Measurements from ENCODE around the gene LY86. TPM values are rescaled to one million over a fixed set of nuclear protein-coding genes. Genes with fewer than 3 reads are reported as not detected.

The LY86 gene
- total RNA-seq, 1 donor from 2014 or later: not detected

DNA sequence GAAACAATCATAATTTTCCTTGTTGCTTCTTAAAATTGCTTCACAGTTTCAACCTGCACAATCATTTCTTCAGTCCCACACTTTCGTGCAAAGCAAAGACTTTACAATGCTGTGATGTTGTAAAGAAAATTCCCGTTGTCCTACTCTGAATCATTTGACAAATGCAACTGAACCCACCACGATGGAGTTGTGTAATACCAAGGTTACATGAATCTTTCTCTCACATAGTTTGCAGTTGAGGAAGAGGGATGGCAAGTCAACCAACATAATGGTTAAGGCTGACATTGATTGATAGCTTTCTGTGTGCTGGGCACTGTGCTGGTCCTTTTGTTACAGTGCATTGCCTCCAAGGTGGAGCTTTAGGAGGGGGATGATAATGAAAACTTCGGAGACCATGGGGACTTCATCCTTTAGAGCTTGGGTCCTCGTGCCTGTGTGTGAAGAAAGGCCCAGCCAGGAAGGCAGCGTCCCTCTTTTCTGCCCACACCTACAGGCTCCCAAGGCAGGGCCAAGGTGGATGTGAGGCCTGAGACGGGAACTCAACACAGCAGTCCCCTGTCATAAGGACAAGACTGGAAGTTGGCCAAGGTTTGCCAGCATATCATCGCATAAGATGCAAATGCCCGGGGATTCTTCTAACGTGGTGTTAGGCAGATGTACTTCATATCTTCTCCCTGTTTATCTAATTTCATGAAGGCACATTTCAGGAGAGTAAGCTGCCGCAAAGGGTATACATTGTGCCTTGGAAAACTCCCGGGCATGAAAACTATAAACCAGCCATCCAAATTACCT lies 96.9 kb downstream of the LY86 start:
- no peak for DNase-seq (ENCODE audit: low read depth)
- TF ChIP-seq, protein P1, sequence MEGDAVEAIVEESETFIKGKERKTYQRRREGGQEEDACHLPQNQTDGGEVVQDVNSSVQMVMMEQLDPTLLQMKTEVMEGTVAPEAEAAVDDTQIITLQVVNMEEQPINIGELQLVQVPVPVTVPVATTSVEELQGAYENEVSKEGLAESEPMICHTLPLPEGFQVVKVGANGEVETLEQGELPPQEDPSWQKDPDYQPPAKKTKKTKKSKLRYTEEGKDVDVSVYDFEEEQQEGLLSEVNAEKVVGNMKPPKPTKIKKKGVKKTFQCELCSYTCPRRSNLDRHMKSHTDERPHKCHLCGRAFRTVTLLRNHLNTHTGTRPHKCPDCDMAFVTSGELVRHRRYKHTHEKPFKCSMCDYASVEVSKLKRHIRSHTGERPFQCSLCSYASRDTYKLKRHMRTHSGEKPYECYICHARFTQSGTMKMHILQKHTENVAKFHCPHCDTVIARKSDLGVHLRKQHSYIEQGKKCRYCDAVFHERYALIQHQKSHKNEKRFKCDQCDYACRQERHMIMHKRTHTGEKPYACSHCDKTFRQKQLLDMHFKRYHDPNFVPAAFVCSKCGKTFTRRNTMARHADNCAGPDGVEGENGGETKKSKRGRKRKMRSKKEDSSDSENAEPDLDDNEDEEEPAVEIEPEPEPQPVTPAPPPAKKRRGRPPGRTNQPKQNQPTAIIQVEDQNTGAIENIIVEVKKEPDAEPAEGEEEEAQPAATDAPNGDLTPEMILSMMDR (IDR thresholded peaks at IDR 0.05; ENCODE audit: insufficient read depth, low read length, poor library complexity, severe bottlenecking): no peak
- no peaks in the 10 kb centered on the region for H3K36me3 ChIP-seq (ENCODE audit: control insufficient read depth, insufficient read depth, low read length)

DNA sequence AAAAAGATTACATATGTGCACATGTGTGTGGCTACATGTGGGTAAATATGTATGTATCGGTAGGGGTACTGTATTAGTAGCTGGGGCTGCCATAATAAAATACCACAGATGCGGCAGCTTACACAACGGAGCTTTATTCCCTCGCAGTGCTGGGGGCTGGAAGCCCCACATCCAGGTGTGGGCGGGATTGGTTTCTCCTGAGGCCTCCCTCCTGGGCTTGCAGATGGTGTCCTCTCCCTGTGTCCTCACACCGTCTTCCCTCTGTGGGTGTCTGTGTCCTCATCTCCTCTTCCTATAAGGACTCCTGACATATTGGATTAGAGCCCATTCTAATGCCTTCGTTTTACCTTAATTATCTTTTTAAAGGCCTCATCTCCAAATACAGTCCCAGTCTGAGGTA lies 97.7 kb downstream of the LY86 start:
- no peaks in the 10 kb centered on the region for H3K36me3 ChIP-seq (ENCODE audit: control insufficient read depth, insufficient read depth, low read length)
- H3K4me3 ChIP-seq (ENCODE audit: low read depth, low read length): no peak overlapping the region
- DNase-seq (ENCODE audit: low read depth): no peak
- H3K27me3 ChIP-seq (ENCODE audit: control insufficient read depth, insufficient read depth, low read length): no peaks in the 10 kb centered on the region
- TF ChIP-seq, protein P1 (IDR thresholded peaks at IDR 0.05; ENCODE audit: insufficient read depth, low read length, poor library complexity, severe bottlenecking): no peak

More for the DNA sequence above, 96.9 kb downstream of the LY86 start:
- no peak overlapping the region for H3K4me3 ChIP-seq (ENCODE audit: low read depth, low read length)
- no peaks in the 10 kb centered on the region for H3K27me3 ChIP-seq (ENCODE audit: control insufficient read depth, insufficient read depth, low read length)

DNA sequence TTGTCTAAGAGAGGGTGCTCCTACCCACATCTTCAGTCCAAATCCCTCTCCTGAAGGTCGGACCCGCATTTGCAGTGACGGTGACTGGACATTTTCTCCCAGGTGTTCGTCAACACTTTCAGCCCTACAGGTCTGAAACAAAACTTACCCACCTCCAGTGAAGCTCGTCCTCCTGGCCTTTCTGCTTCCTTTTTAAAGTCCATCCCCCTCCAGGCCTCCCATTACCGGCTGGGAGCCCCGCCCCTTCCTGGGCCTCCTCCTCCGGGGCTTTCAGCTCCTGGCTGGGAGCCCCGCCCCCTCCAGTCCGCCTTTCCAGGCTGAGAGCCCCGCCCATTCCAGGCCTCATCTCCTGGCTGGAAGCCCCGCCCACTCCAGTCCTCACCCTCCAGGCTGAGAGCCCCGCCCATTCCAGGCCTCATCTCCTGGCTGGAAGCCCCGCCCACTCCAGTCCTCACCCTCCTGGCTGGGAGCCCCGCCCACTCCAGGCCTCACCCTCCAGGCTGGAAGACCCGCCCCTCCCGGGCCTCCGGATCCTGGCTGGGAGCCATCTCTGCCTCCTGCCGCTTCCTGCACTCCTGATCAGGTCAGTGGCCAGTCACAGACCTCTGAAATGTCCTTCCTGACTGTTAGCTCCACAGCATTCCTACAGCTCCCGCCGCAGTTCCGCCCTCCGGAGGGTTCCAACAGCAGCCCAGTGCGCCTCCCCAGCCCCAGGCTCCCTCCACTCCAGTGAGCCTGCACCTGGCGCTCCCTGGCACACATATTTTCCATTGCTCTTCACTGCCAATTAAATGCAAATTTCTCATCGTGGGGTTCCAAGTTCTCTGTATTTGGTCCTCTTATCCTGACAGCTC lies 98.5 kb downstream of the LY86 start:
- TF ChIP-seq, protein P1 (IDR thresholded peaks at IDR 0.05; ENCODE audit: insufficient read depth, low read length, poor library complexity, severe bottlenecking): no peak
- H3K27me3 ChIP-seq (ENCODE audit: control insufficient read depth, insufficient read depth, low read length): no peaks in the 10 kb centered on the region
- H3K4me3 ChIP-seq (ENCODE audit: low read depth, low read length): peak overlapping the region; percentile 13
- peak; percentile 78 for DNase-seq (ENCODE audit: low read depth)
- no peaks in the 10 kb centered on the region for H3K36me3 ChIP-seq (ENCODE audit: control insufficient read depth, insufficient read depth, low read length)

DNA sequence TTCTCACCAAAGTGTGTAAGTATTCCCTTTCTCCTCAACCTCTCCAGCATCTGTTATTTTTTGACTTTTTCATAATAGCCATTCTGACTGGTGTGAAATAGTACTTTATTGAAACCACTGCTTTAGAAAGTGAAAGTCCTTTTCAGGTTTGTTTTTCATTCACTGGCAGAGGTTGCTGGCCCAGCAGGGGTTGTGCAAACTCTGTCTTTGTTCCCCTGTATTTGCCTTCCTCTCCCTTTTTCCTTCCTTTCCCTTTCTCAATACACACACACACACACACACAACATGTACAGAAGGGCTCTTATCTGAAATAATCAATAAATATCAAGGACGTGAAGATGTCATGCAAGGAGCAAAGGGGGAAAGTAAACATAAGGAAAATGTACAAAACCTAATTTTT lies 99.8 kb downstream of the LY86 start:
- Histone ChIP-seq H3K27me3 (ENCODE audit: control insufficient read depth, insufficient read depth, low read length) (no peaks in the 10 kb centered on the region), H3K36me3 (ENCODE audit: control insufficient read depth, insufficient read depth, low read length) (no peaks in the 10 kb centered on the region), H3K4me3 (ENCODE audit: low read depth, low read length) (no peak overlapping the region)
- TF ChIP-seq, protein P1 (IDR thresholded peaks at IDR 0.05; ENCODE audit: insufficient read depth, low read length, poor library complexity, severe bottlenecking): no peak
- no peak for DNase-seq (ENCODE audit: low read depth)

DNA sequence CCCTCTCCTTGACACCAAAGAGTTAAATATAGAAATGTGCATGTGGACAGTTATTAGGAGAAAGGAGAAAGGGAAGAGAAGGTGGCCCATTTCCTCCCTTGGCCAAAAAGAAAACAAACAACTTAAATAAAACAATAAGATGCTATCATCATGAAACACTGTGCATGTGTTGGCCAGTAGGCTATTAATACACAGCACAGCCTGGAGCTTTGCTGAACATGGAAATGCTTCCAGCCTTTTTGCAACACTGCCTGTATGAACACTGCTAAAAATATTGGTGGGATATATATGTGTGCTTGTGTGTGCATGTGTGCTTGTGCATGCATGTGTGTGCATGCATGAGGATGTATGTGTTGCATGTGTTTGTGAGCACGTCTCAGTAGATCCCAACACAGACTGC lies 100.4 kb downstream of the LY86 start:
- Histone ChIP-seq H3K4me3 (ENCODE audit: low read depth, low read length) (no peak overlapping the region), H3K36me3 (ENCODE audit: control insufficient read depth, insufficient read depth, low read length) (no peaks in the 10 kb centered on the region), H3K27me3 (ENCODE audit: control insufficient read depth, insufficient read depth, low read length) (no peaks in the 10 kb centered on the region)
- no peak for DNase-seq (ENCODE audit: low read depth)
- TF ChIP-seq, protein P1 (IDR thresholded peaks at IDR 0.05; ENCODE audit: insufficient read depth, low read length, poor library complexity, severe bottlenecking): no peak

All from kidney epithelial cell (primary cell).